ENCODE measurements around the gene TUBA1A.

- TF ChIP-seq, protein P1, sequence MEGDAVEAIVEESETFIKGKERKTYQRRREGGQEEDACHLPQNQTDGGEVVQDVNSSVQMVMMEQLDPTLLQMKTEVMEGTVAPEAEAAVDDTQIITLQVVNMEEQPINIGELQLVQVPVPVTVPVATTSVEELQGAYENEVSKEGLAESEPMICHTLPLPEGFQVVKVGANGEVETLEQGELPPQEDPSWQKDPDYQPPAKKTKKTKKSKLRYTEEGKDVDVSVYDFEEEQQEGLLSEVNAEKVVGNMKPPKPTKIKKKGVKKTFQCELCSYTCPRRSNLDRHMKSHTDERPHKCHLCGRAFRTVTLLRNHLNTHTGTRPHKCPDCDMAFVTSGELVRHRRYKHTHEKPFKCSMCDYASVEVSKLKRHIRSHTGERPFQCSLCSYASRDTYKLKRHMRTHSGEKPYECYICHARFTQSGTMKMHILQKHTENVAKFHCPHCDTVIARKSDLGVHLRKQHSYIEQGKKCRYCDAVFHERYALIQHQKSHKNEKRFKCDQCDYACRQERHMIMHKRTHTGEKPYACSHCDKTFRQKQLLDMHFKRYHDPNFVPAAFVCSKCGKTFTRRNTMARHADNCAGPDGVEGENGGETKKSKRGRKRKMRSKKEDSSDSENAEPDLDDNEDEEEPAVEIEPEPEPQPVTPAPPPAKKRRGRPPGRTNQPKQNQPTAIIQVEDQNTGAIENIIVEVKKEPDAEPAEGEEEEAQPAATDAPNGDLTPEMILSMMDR (IDR thresholded peaks at IDR 0.05): no peak
- TF ChIP-seq POLR2A (IDR thresholded peaks at IDR 0.05) (no peak), POLR2AphosphoS5 (IDR thresholded peaks at IDR 0.05) (no peak)
These were observed 18.0 kb downstream of the TUBA1A start for GRCh38 chr12:49170924-49171323.
